Common myeloid progenitor, CD34-positive (primary cell): Measurements from ENCODE around the gene HTRA2.

Source experiments
- CTCF ChIA-PET: fragments of 350-600 bp; sonication (Branson Sonifier 250); formaldehyde crosslinking; loops from one replicate; lab custom pipeline; 2021; ENCODE audit warnings: antibody characterized with exemption; lab: Charles Lee
- POLR2A ChIA-PET: fragments of 350-600 bp; sonication (Branson Sonifier 250); formaldehyde crosslinking; loops from one replicate; lab custom pipeline; 2021; ENCODE audit warnings: antibody characterized with exemption; lab: Charles Lee
- DNase-seq, 3 donors: peaks; one replicate each; pipeline versions ENCODE4 v3.0.0 to v3.0.0-alpha.2; 2013
- H3K27ac ChIP-seq, 2 experiments: 1 replicate in 1 of 2; 2 replicates in 1 of 2; pipeline ENCODE4 v1.7.0; 2013; ENCODE audit warnings: inconsistent platforms in 2 of 2, low read length in 2 of 2, mild to moderate bottlenecking in 2 of 2, low read depth in 1 of 2, moderate library complexity in 1 of 2; ENCODE audit not compliant: severe bottlenecking in 2 of 2, insufficient read depth in 1 of 2, poor library complexity in 1 of 2
- H3K27me3 ChIP-seq, 5 experiments: replicated peaks in 2 of 5; 1 replicate in 3 of 5; 2 replicates in 2 of 5; pipeline versions ENCODE4 v1.6.1 to v1.7.0; 2013; ENCODE audit warnings: low read length in 4 of 5, mild to moderate bottlenecking in 2 of 5, moderate library complexity in 2 of 5, inconsistent platforms in 1 of 5; ENCODE audit not compliant: insufficient read depth in 5 of 5, control insufficient read depth in 4 of 5
- H3K36me3 ChIP-seq, 4 experiments: 1 replicate in 2 of 4; 2 replicates in 2 of 4; pipeline versions ENCODE4 v1.6.1 to v1.7.0; 2013; ENCODE audit warnings: low read length in 3 of 4, control low read depth in 1 of 4, mild to moderate bottlenecking in 1 of 4; ENCODE audit not compliant: control insufficient read depth in 4 of 4, insufficient read depth in 4 of 4
- H3K4me1 ChIP-seq, 4 experiments: 1 replicate in 3 of 4; 2 replicates in 1 of 4; pipeline versions ENCODE4 v1.6.1 to v1.7.1; 2013; ENCODE audit warnings: low read length in 3 of 4, mild to moderate bottlenecking in 3 of 4, control low read depth in 1 of 4, inconsistent platforms in 1 of 4, moderate library complexity in 1 of 4; ENCODE audit not compliant: control insufficient read depth in 4 of 4, insufficient read depth in 4 of 4; ENCODE audit errors: control extremely low read depth in 1 of 4
- H3K4me3 ChIP-seq, 7 experiments: 1 replicate in 4 of 7; 2 replicates in 3 of 7; pipeline versions ENCODE4 v1.5.1 to v1.7.0; 2013; ENCODE audit warnings: mild to moderate bottlenecking in 7 of 7, low read length in 6 of 7, moderate library complexity in 6 of 7, inconsistent platforms in 2 of 7, low read depth in 2 of 7, control low read depth in 1 of 7; ENCODE audit not compliant: insufficient read depth in 4 of 7, control insufficient read depth in 1 of 7; ENCODE audit errors: extremely low read depth in 1 of 7
- H3K9me3 ChIP-seq, 5 experiments: 1 replicate in 4 of 5; 2 replicates in 1 of 5; pipeline versions ENCODE4 v1.6.1 to v1.7.1; 2013; ENCODE audit warnings: low read length in 4 of 5, mild to moderate bottlenecking in 2 of 5, inconsistent platforms in 1 of 5, low read depth in 1 of 5, moderate library complexity in 1 of 5; ENCODE audit not compliant: control insufficient read depth in 4 of 5, insufficient read depth in 2 of 5; ENCODE audit errors: control extremely low read depth in 1 of 5
- WGBS: methylation state at CpG from one replicate; pipeline ENCODE4 v1.1.5; 2013; ENCODE audit not compliant: insufficient coverage; 5-methylcytosine and 5-hydroxymethylcytosine counted together

HTRA2 gene

GRCh38 chr2:74504591-74504990 is 25.1 kb upstream of the HTRA2 start:
- DNase-seq, result no peak
- CTCF ChIA-PET, result interaction anchor here (0.6 to 12.7 kb wide), 12 partner anchors 8 to 82 kb away, joined by 3 to 143 read pairs (median 6); partner anchors contain the start of genes AUP1, CCDC142, DQX1 and HTRA2
- POLR2A ChIA-PET, result no interaction called here
- 80% methylated on average over 1 of the region's 3 CpGs for WGBS
- Histone ChIP-seq H3K4me3 (no peak overlapping the region), H3K27me3 (peaks cover 4 to 64% (median 33%) of the 10 kb centered on the region in 5 experiments), H3K27ac (no peak overlapping the region), H3K36me3 (peaks cover 0 to 16% (median 8%) of the 10 kb centered on the region in 4 experiments), H3K4me1 (peaks cover 0 to 58% (median 42%) of the 10 kb centered on the region in 4 experiments), H3K9me3 (no peaks in the 10 kb centered on the region)

DNA sequence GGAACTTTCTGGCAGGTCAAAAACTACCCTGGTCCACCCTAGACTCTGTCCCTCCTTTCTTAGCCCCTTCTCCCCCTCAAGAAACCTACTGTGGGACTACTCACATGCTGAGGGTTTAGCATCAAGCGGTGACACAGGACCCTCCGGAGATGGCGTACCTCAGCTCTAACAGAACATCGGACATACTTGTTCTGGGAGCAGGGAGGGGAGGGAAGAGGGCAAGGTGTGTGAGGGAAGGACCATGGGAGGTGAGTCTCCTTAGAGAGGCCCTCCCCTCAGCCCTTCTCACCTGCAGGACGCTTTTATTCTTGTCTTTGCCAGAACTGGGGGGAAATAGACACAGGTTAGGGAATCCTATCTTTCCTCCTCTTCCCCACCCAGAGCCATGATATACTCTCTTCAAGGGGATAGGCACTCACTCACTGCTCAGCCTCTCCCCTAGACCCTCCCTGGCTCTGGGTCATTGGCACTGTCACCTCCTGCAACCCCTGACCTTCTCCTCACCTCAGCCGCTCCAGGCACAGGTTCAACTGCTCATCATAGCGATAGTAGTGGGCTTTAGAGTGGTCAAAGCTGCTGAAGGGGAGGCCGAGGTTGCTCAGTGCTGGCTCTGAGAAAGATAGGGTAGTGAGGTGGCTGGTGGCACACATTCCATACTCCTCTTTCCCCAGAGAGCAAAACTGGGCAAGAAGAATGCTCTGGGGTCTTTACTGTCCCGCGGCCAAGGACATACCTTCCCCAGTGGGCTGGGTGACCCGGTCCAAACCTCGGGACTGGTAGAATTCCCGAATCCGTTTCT is 24.1 kb upstream of the HTRA2 start:
- no peak overlapping the region for H3K4me3 ChIP-seq

GRCh38 chr2:74507145-74507925 is 22.4 kb upstream of the HTRA2 start, which contains the start of gene PCGF1:
TSS of gene PCGF1 (minus strand) at chr2:74507695. CDS start at chr2:74507668, 27 bp downstream.
- peak within 1 kb of the TSS; percentile 92 to 96 for H3K27ac ChIP-seq
- WGBS, result 1% methylated on average over 49 of the region's 56 CpGs
- POLR2A ChIA-PET, result no interaction called here

More for the DNA sequence above, 24.1 kb upstream of the HTRA2 start:
- Histone ChIP-seq H3K9me3 (no peaks in the 10 kb centered on the region), H3K27me3 (peaks cover 7 to 64% (median 29%) of the 10 kb centered on the region in 5 experiments), H3K4me1 (peaks cover 0 to 55% (median 38%) of the 10 kb centered on the region in 4 experiments), H3K27ac (no peak overlapping the region), H3K36me3 (peaks cover 0 to 16% (median 8%) of the 10 kb centered on the region in 4 experiments)
- ChIA-PET CTCF (interaction anchor here (0.6 to 12.7 kb wide), 9 partner anchors 9 to 85 kb away, joined by 3 to 143 read pairs (median 3); partner anchors contain the start of genes AUP1, DQX1 and HTRA2), POLR2A (no interaction called here)
- DNase-seq, result no peak
- 100% methylated on average over 2 of the region's 14 CpGs for WGBS

GRCh38 chr2:74507926-74508520 is 21.7 kb upstream of the HTRA2 start:
- POLR2A ChIA-PET, result no interaction called here
- DNase-seq, result no peak
- CTCF ChIA-PET, result interaction anchor here (0.6 to 12.7 kb wide), 8 partner anchors 10 to 1208 kb away, joined by 3 to 143 read pairs (median 9); partner anchors contain the start of genes AUP1, DQX1 and HTRA2
- Histone ChIP-seq H3K4me3 (peak overlapping the region; percentile 80 to 99 (median 91)), H3K36me3 (peaks cover 0 to 16% (median 8%) of the 10 kb centered on the region in 4 experiments), H3K9me3 (no peaks in the 10 kb centered on the region), H3K4me1 (peaks cover 0 to 45% (median 28%) of the 10 kb centered on the region in 4 experiments), H3K27me3 (peaks cover 7 to 63% (median 33%) of the 10 kb centered on the region in 5 experiments), H3K27ac (peak overlapping the region; percentile 92 to 96)
- WGBS, result 21% methylated on average over 25 of the region's 38 CpGs

More at GRCh38 chr2:74507145-74507925, 22.4 kb upstream of the HTRA2 start, which contains the start of gene PCGF1:
- Histone ChIP-seq H3K4me3 (peak within 1 kb of the TSS; percentile 80 to 99 (median 91)), H3K4me1 (peaks cover 0 to 52% (median 34%) of the 10 kb centered on the region in 4 experiments), H3K36me3 (peaks cover 0 to 16% (median 8%) of the 10 kb centered on the region in 4 experiments), H3K27me3 (peaks cover 7 to 63% (median 33%) of the 10 kb centered on the region in 5 experiments), H3K9me3 (no peaks in the 10 kb centered on the region)
- peak; percentile 97 to 98 (median 97) for DNase-seq
- CTCF ChIA-PET, result interaction anchor here (0.6 to 12.7 kb wide), 15 partner anchors 10 to 1207 kb away, joined by 3 to 143 read pairs (median 5); partner anchors contain the start of genes AUP1, CCDC142, DQX1 and HTRA2

- no peak overlapping the region for H3K4me3 ChIP-seq
- H3K9me3 ChIP-seq, result no peaks in the 10 kb centered on the region
- H3K27me3 ChIP-seq, result peaks cover 7 to 66% (median 38%) of the 10 kb centered on the region in 5 experiments
- no peak overlapping the region for H3K27ac ChIP-seq
- WGBS, result 88% methylated on average over 3 of the region's 4 CpGs
- peaks cover 0 to 44% (median 40%) of the 10 kb centered on the region in 4 experiments for H3K4me1 ChIP-seq
- CTCF ChIA-PET, result interaction anchor here (0.9 to 12.7 kb wide), 9 partner anchors 7 to 83 kb away, joined by 3 to 143 read pairs (median 4); partner anchors contain the start of genes AUP1, CCDC142, DQX1 and HTRA2
- H3K36me3 ChIP-seq, result peaks cover 0 to 8% (median 7%) of the 10 kb centered on the region in 4 experiments
- POLR2A ChIA-PET, result interaction anchor here (1.5 kb wide), 1 partner anchor 52 kb away, joined by 4 read pairs; the partner anchor contains the start of gene WBP1
- DNase-seq, result no peak
Observed at GRCh38 chr2:74510272-74510671, 19.5 kb upstream of the HTRA2 start.
